H9 (cell line): ENCODE measurements around the gene OR2T1. TPM values are rescaled to one million over a fixed set of nuclear protein-coding genes. Genes with fewer than 3 reads are reported as not detected.

Source experiments
- DNase-seq: peaks from one replicate; pipeline ENCODE4 v3.0.0-alpha.2; 2017
- H2AFZ ChIP-seq: one replicate; pipeline ENCODE4 v1.6.1; 2013; ENCODE audit warnings: mild to moderate bottlenecking, low read length, control low read depth, moderate library complexity
- H2AK5ac ChIP-seq: 2 replicates; pipeline ENCODE4 v1.6.1; 2013; ENCODE audit warnings: low read length, control low read depth, mixed read lengths; ENCODE audit not compliant: insufficient read length
- H2BK120ac ChIP-seq: one replicate; pipeline ENCODE4 v1.6.1; 2013; ENCODE audit warnings: low read depth, mild to moderate bottlenecking, low read length, control low read depth, inconsistent platforms; ENCODE audit not compliant: poor library complexity, severe bottlenecking
- H2BK12ac ChIP-seq: 2 replicates; pipeline ENCODE4 v1.6.1; 2013; ENCODE audit warnings: low read length, control low read depth, mixed read lengths, low read depth; ENCODE audit not compliant: insufficient read length
- H2BK15ac ChIP-seq: 2 replicates; pipeline ENCODE4 v1.6.1; 2013; ENCODE audit warnings: low read depth, low read length, control low read depth
- H2BK20ac ChIP-seq: one replicate; pipeline ENCODE4 v1.6.1; 2013; ENCODE audit warnings: low read depth, mild to moderate bottlenecking, low read length, control low read depth, inconsistent platforms; ENCODE audit not compliant: poor library complexity, severe bottlenecking
- H2BK5ac ChIP-seq: 2 replicates; pipeline ENCODE4 v1.6.1; 2013; ENCODE audit warnings: low read length, control low read depth, mixed read lengths; ENCODE audit not compliant: insufficient read length
- H3K14ac ChIP-seq: 2 replicates; pipeline ENCODE4 v1.6.1; 2013; ENCODE audit warnings: low read length, control low read depth; ENCODE audit not compliant: insufficient read depth
- H3K18ac ChIP-seq: 2 replicates; pipeline ENCODE4 v1.6.1; 2013; ENCODE audit warnings: low read depth, mild to moderate bottlenecking, mixed read lengths, low read length, control low read depth; ENCODE audit not compliant: insufficient read length
- H3K23ac ChIP-seq: 2 replicates; pipeline ENCODE4 v1.6.1; 2013; ENCODE audit warnings: low read length, control low read depth, mixed read lengths, low read depth; ENCODE audit not compliant: insufficient read length
- H3K23me2 ChIP-seq: 2 replicates; pipeline ENCODE4 v1.6.1; 2013; ENCODE audit warnings: low read depth, mild to moderate bottlenecking, mixed read lengths, low read length, control low read depth; ENCODE audit not compliant: insufficient read length, poor library complexity, severe bottlenecking
- H3K27ac ChIP-seq: 2 replicates; pipeline ENCODE4 v1.5.1; 2013; ENCODE audit warnings: low read length, control low read depth, mixed read lengths, low read depth; ENCODE audit not compliant: insufficient read length
- H3K27me3 ChIP-seq: 2 replicates; pipeline ENCODE4 v1.6.1; 2013; ENCODE audit warnings: low read length, control low read depth, inconsistent platforms; ENCODE audit not compliant: insufficient read depth
- H3K4ac ChIP-seq: 2 replicates; pipeline ENCODE4 v1.6.1; 2013; ENCODE audit warnings: low read depth, mild to moderate bottlenecking, control low read depth, inconsistent platforms, low read length, moderate library complexity
- H3K4me1 ChIP-seq: 2 replicates; pipeline ENCODE4 v1.6.1; 2013; ENCODE audit warnings: low read length, control low read depth, inconsistent platforms; ENCODE audit not compliant: insufficient read depth
- H3K4me2 ChIP-seq: 2 replicates; pipeline ENCODE4 v1.6.1; 2013; ENCODE audit warnings: low read length, control low read depth, mixed read lengths; ENCODE audit not compliant: insufficient read length, insufficient read depth
- H3K56ac ChIP-seq: 2 replicates; pipeline ENCODE4 v1.6.1; 2013; ENCODE audit warnings: low read depth, mild to moderate bottlenecking, mixed read lengths, low read length, control low read depth; ENCODE audit not compliant: insufficient read length
- H3K79me1 ChIP-seq: 2 replicates; pipeline ENCODE4 v1.6.1; 2013; ENCODE audit warnings: low read depth, mild to moderate bottlenecking, moderate library complexity, low read length, control low read depth, inconsistent platforms; ENCODE audit not compliant: insufficient read depth, poor library complexity, severe bottlenecking
- H3K79me2 ChIP-seq: 2 replicates; pipeline ENCODE4 v1.6.1; 2013; ENCODE audit warnings: low read length, control low read depth, inconsistent platforms; ENCODE audit not compliant: insufficient read depth
- H3K9ac ChIP-seq: 2 replicates; pipeline ENCODE4 v1.6.1; 2013; ENCODE audit warnings: low read length, control low read depth, mixed read lengths; ENCODE audit not compliant: insufficient read length; ENCODE audit errors: extremely low read depth
- H3K9me3 ChIP-seq: one replicate; pipeline ENCODE4 v1.6.1; 2013; ENCODE audit warnings: low read depth, low read length, inconsistent platforms; ENCODE audit not compliant: control insufficient read depth
- H3T11ph ChIP-seq: one replicate; pipeline ENCODE4 v1.6.1; 2013; ENCODE audit warnings: mild to moderate bottlenecking, low read length, control low read depth, inconsistent platforms
- H4K20me1 ChIP-seq: one replicate; pipeline ENCODE4 v1.6.1; 2013; ENCODE audit not compliant: control insufficient read depth, insufficient read length, insufficient read depth
- H4K5ac ChIP-seq: 2 replicates; pipeline ENCODE4 v1.6.1; 2013; ENCODE audit warnings: low read depth, mild to moderate bottlenecking, mixed read lengths, low read length, control low read depth; ENCODE audit not compliant: insufficient read length
- H4K8ac ChIP-seq: replicated peaks from 2 replicates; pipeline ENCODE4 v1.6.1; 2013; ENCODE audit warnings: low read length, control low read depth, mixed read lengths, low read depth; ENCODE audit not compliant: insufficient read length
- H4K91ac ChIP-seq: 2 replicates; pipeline ENCODE4 v1.6.1; 2013; ENCODE audit warnings: low read depth, mild to moderate bottlenecking, moderate library complexity, mixed read lengths, low read length, control low read depth; ENCODE audit not compliant: insufficient read length
- H3K27ac Mint-ChIP-seq, 3 experiments: 2 replicates in 2 of 3; 3 replicates in 1 of 3; pipeline ENCODE4 v1.8.0; 2020 to 2021; ENCODE audit warnings: mixed read lengths in 3 of 3, mild to moderate bottlenecking in 1 of 3, moderate library complexity in 1 of 3
- H3K27me3 Mint-ChIP-seq: 2 replicates; pipeline ENCODE4 v1.8.0; 2021; ENCODE audit warnings: low read depth, mild to moderate bottlenecking, moderate library complexity, mixed read lengths
- H3K36me3 Mint-ChIP-seq, 3 experiments: 2 replicates in 2 of 3; 3 replicates in 1 of 3; pipeline ENCODE4 v1.8.0; 2020 to 2021; ENCODE audit warnings: low read depth in 3 of 3, mixed read lengths in 3 of 3; ENCODE audit not compliant: insufficient read depth in 1 of 3
- H3K4me1 Mint-ChIP-seq, 2 experiments: 2 replicates each; pipeline ENCODE4 v1.8.0; 2020; ENCODE audit warnings: mixed read lengths in 2 of 2
- H3K4me3 Mint-ChIP-seq, 2 experiments: 2 replicates in 1 of 2; 3 replicates in 1 of 2; pipeline ENCODE4 v1.8.0; 2020 to 2021; ENCODE audit warnings: mild to moderate bottlenecking in 2 of 2, mixed read lengths in 2 of 2, moderate library complexity in 1 of 2
- H3K9me3 Mint-ChIP-seq, 2 experiments: 2 replicates in 1 of 2; 3 replicates in 1 of 2; pipeline ENCODE4 v1.8.0; 2020; ENCODE audit warnings: mild to moderate bottlenecking in 2 of 2, mixed read lengths in 2 of 2, moderate library complexity in 1 of 2
- WGBS: extraction: QIAGEN DNeasy Blood & Tissue Kit; methylation state at CpG from one replicate; pipeline ENCODE4 v1.1.7; 2013; ENCODE audit warnings: missing lambda C conversion rate, low lambda C conversion rate, mixed read lengths; ENCODE audit not compliant: insufficient read length; ENCODE audit errors: extremely low coverage; 5-methylcytosine and 5-hydroxymethylcytosine counted together
- total RNA-seq: library from RNA; stranded (reverse); gene quantifications from 2 replicates; pipeline ENCODE4 v1.2.1, GENCODE V29; 2021
- TF ChIP-seq, protein P1 (sequence below): fragments of 200-600 bp; sonication (generic); conservative IDR thresholded peaks from 3 replicates; pipeline ENCODE4 v1.8.0; 2021; ENCODE audit warnings: antibody characterized with exemption, mild to moderate bottlenecking

The OR2T1 gene
- total RNA-seq, 1 experiment from 2014 or later = not detected

DNA sequence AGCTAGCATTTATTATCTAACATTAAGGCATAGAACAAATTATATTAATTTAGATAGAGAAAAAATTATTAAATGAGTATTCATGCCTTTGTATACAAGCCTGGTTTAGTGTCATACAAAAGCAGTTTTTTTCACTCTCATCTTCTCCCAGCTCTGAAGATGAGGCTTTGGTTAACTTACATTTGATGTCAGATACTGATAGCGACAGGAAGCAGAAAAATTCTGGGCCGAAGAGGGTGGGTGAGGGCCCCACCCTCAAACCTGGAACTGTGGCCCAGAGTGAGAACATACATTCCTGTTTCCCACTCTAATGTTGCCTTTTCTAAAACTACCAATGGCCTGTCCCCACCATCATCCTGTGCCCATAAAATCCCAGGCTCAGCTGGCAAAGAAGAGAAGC lies 15.0 kb downstream of the OR2T1 start:
- no peak overlapping the region for H4K91ac ChIP-seq
- H2BK15ac ChIP-seq = no peak overlapping the region
- Mint-ChIP-seq H3K9me3 (peaks cover 83 to 87% of the 10 kb centered on the region in 2 experiments), H3K4me3 (no peak overlapping the region), H3K36me3 (peaks cover 5 to 30% (median 8%) of the 10 kb centered on the region in 3 experiments; a peak in 6 of 7 replicates), H3K27ac (no peak overlapping the region), H3K4me1 (no peaks in the 10 kb centered on the region), H3K27me3 (peaks cover 6% of the 10 kb centered on the region; the same call in 1 of the 2 replicates)
- no peak overlapping the region for H3T11ph ChIP-seq
- no peak overlapping the region for H4K8ac ChIP-seq
- no peak overlapping the region for H3K23ac ChIP-seq
- no peak overlapping the region for H3K4me2 ChIP-seq
- H3K79me1 ChIP-seq = no peaks in the 10 kb centered on the region
- H3K56ac ChIP-seq = no peak overlapping the region
- no peaks in the 10 kb centered on the region for H4K20me1 ChIP-seq
- H2AFZ ChIP-seq = no peak overlapping the region
- H3K4me1 ChIP-seq = no peaks in the 10 kb centered on the region
- H3K27ac ChIP-seq = no peak overlapping the region
- WGBS = no CpG with 5 or more reads among the region's 2 CpGs
- no peaks in the 10 kb centered on the region for H3K27me3 ChIP-seq
- no peak overlapping the region for H2BK5ac ChIP-seq
- H2AK5ac ChIP-seq = no peak overlapping the region
- H2BK120ac ChIP-seq = no peak overlapping the region
- H3K18ac ChIP-seq = no peak overlapping the region
- no peaks in the 10 kb centered on the region for H3K79me2 ChIP-seq
- DNase-seq = no peak
- H2BK12ac ChIP-seq = no peak overlapping the region
- H2BK20ac ChIP-seq = no peak overlapping the region
- H3K23me2 ChIP-seq = no peaks in the 10 kb centered on the region
- H3K9me3 ChIP-seq = peaks cover 66% of the 10 kb centered on the region
- H3K9ac ChIP-seq = no peak overlapping the region
- no peak overlapping the region for H3K14ac ChIP-seq
- H3K4ac ChIP-seq = no peak overlapping the region
- H4K5ac ChIP-seq = no peak overlapping the region
- TF ChIP-seq, protein P1, sequence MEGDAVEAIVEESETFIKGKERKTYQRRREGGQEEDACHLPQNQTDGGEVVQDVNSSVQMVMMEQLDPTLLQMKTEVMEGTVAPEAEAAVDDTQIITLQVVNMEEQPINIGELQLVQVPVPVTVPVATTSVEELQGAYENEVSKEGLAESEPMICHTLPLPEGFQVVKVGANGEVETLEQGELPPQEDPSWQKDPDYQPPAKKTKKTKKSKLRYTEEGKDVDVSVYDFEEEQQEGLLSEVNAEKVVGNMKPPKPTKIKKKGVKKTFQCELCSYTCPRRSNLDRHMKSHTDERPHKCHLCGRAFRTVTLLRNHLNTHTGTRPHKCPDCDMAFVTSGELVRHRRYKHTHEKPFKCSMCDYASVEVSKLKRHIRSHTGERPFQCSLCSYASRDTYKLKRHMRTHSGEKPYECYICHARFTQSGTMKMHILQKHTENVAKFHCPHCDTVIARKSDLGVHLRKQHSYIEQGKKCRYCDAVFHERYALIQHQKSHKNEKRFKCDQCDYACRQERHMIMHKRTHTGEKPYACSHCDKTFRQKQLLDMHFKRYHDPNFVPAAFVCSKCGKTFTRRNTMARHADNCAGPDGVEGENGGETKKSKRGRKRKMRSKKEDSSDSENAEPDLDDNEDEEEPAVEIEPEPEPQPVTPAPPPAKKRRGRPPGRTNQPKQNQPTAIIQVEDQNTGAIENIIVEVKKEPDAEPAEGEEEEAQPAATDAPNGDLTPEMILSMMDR = no peak
